Heart right ventricle (tissue), 16 donors: ENCODE results near the gene FAM168A. TPM values are rescaled to one million over a fixed set of nuclear protein-coding genes. Genes with fewer than 3 reads are reported as not detected.

Experiments used
- ATAC-seq, 8 donors: fragments of 200-7000 bp; cut with Tn5 transposase; one replicate each; pipeline ENCODE4 v1.9.1; 2020; ENCODE audit warnings: mild to moderate bottlenecking in 8 of 8, moderate library complexity in 8 of 8, moderate number of reproducible peaks in 1 of 8
- DNase-seq, 2 donors: peaks; one replicate each; pipeline ENCODE4 v3.0.0-alpha.2; 2020
- H3K27ac ChIP-seq, 10 donors: fragments of 200-600 bp; sonication (generic) in 2 of 10; one replicate each; pipeline versions ENCODE4 v1.5.0 to v1.8.0; 2020 to 2022; ENCODE audit warnings: mild to moderate bottlenecking in 3 of 10
- H3K27me3 ChIP-seq, 7 donors: fragments of 200-600 bp; one replicate each; pipeline ENCODE4 v1.8.0; 2021 to 2022; ENCODE audit warnings: mild to moderate bottlenecking in 2 of 7
- H3K36me3 ChIP-seq, 9 donors: fragments of 200-600 bp; sonication (generic) in 1 of 9; one replicate each; pipeline versions ENCODE4 v1.5.0 to v1.8.0; 2020 to 2022; ENCODE audit warnings: mild to moderate bottlenecking in 2 of 9
- H3K4me1 ChIP-seq, 9 donors: fragments of 200-600 bp; sonication (generic) in 1 of 9; one replicate each; pipeline versions ENCODE4 v1.5.0 to v1.8.0; 2020 to 2022; ENCODE audit warnings: mild to moderate bottlenecking in 4 of 9
- H3K4me3 ChIP-seq, 10 donors: fragments of 200-600 bp; sonication (generic) in 2 of 10; one replicate each; pipeline versions ENCODE4 v1.5.0 to v1.8.0; 2020 to 2022; ENCODE audit warnings: mild to moderate bottlenecking in 7 of 10, moderate library complexity in 2 of 10
- H3K9me3 ChIP-seq, 11 donors: fragments of 200-600 bp in 10 of 11; sonication (generic) in 2 of 11; one replicate each; pipeline versions ENCODE4 v1.5.0 to v1.8.0; 2013 to 2022; ENCODE audit warnings: mild to moderate bottlenecking in 2 of 11, control low read depth in 1 of 11, moderate library complexity in 1 of 11
- CTCF ChIP-seq, 9 donors: fragments of 200-600 bp; sonication (generic) in 2 of 9; IDR thresholded peaks; one replicate each; pipeline versions ENCODE4 v1.5.0 to v1.8.0; 2021 to 2022; ENCODE audit warnings: antibody characterized with exemption in 9 of 9, mild to moderate bottlenecking in 5 of 9, moderate library complexity in 1 of 9
- WGBS, 2 donors: extraction: QIAGEN DNeasy Blood & Tissue Kit; methylation state at CpG; one replicate each; pipeline ENCODE4 v1.1.7; 2013; ENCODE audit warnings: inconsistent platforms in 1 of 2; 5-methylcytosine and 5-hydroxymethylcytosine counted together
- intact Hi-C, 10 donors: fragments of 100-400 bp; cut with DNase I; formaldehyde crosslinking; loops; one replicate each; pipeline versions ENCODE4 v1.11.1 to v1.14.2; 2022
- polyA plus RNA-seq, 2 donors: library from polyadenylated mRNA; stranded (reverse); fragments of 200-250 nt; gene quantifications; one replicate each; pipeline ENCODE4 v1.2.3, GENCODE V29; 2013
- total RNA-seq, 10 donors: library from RNA; stranded (reverse); fragmentation: NEBNext Ultra II Directional in 3 of 10; extraction: Animal tissue kit (Norgen Biotek cat#: 25700) in 3 of 10; gene quantifications; one replicate each; pipeline versions ENCODE4 v1.2.1 to v1.2.4, GENCODE V29; 2021 to 2023
- donor health status: Arrhythmogenic right ventricular cardiomyopathy.
- donor health status: ischemic (EF 13 %, LVEDD 7.1; RV severe dilation, severe dysfunction).
- donor health status: healthy with polysubstance abuse.
- donor health status: DM: no; HTN: yes; CAD: no.
- donor health status: DM: no; HTN: no; CAD: no.
- donor health status: ischemic (EF 25% LVEDD 6.9; RV normal size, moderate dysfunction).
- donor health status: ischemic (EF 25% LVEDD 5.7; RV mildly dilated, moderate dysfunction).
- donor health status: healthy.
- donor health status: DM: yes; HTN: yes; CAD: no.
- donor health status: Ischemic cardiomyopathy.
- donor health status: ischemic (EF 35%, LVEDD 5.7; RV mildly dilated, moderate dysfunction).
- donor health status: nonischemic (EF 11% LVEDD 7.7; RV severe dilation, severe dysfunction).
- donor health status: DM: yes; HTN: yes; CAD: no.
- donor health status: PGD.
- donor health status: ischemic (EF 29% LVEDD 5.4; RV normal size, mild dysfunction).
- donor health status: nonischemic (EF 23%, LVEDD 6.1; RV moderate dilation, normal function).

The FAM168A gene
- total and polyA plus RNA-seq, 12 donors, result 7.9 to 37.1 (median 31.8) TPM

DNA sequence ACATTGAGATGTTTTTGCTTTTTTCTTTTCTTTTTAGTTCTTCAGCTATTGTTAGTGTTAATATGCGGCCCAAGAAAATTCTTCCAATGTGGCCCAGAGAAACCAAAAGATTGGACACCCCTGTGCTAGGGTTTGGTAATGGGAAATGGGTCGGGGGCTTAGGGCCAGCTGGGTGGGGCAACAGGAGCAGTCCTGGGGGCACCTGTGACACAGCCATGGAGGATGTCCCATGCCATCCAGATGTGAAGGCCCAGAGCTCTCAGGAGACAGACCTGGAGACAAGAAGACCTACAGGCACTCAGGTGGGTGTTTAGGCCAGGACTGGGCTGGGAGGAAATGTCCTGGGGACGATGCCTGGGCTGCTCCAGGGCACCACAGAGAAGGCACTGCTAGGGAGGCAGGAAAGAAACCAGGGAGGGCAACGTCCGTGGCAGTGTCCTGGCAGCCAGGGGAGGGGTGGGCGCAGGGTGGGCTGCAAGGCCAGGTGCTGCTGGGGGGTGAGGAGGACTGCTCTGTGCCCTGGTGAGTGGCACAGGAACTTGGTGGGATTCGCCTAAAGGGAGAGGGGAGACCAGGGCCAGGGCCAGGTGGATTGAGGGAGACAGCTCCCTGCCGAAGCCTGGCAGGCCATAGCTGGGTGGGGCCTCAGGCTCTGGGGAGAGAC, 200.3 kb downstream of the FAM168A start:
- Histone ChIP-seq H3K36me3 (peaks cover 0 to 73% (median 0%) of the 10 kb centered on the region in 9 donors), H3K4me3 (no peak overlapping the region), H3K4me1 (peaks cover 4 to 51% (median 16%) of the 10 kb centered on the region in 9 donors), H3K9me3 (no peaks in the 10 kb centered on the region), H3K27me3 (no peaks in the 10 kb centered on the region), H3K27ac (no peak overlapping the region)
- intact Hi-C loops, result loop anchor here in 3 of 10 donors (5.0 to 10.0 kb wide), 4 partner anchors 90 to 265 kb away; partner anchors contain the start of gene ARHGEF17 (in 2 of the 3)
- ATAC-seq (no peak), DNase-seq (no peak)
- TF ChIP-seq CTCF (IDR thresholded peaks at IDR 0.05), result no peak
- WGBS, 2 donors, result 89 to 92% methylated on average over 8 of the region's 8 CpGs

- Histone ChIP-seq H3K9me3 (no peaks in the 10 kb centered on the region), H3K27ac (no peak overlapping the region), H3K4me3 (no peak overlapping the region), H3K4me1 (peaks cover 4 to 51% (median 16%) of the 10 kb centered on the region in 9 donors), H3K36me3 (peaks cover 0 to 73% (median 0%) of the 10 kb centered on the region in 9 donors), H3K27me3 (no peaks in the 10 kb centered on the region)
- no peak for TF ChIP-seq CTCF (IDR thresholded peaks at IDR 0.05)
- ATAC-seq (no peak), DNase-seq (no peak)
- WGBS, 2 donors, result 85 to 86% methylated on average over 7 of the region's 7 CpGs
- intact Hi-C loops, result loop anchor here in 3 of 10 donors (5.0 to 10.0 kb wide), 4 partner anchors 90 to 265 kb away; partner anchors contain the start of gene ARHGEF17 (in 2 of the 3)
Observed at GRCh38 chr11:73396985-73397384, 200.9 kb downstream of the FAM168A start.

- no peaks in the 10 kb centered on the region for H3K27me3 ChIP-seq
- no peaks in the 10 kb centered on the region for H3K9me3 ChIP-seq
- intact Hi-C loops, result loop anchor here in 3 of 10 donors (5.0 to 10.0 kb wide), 4 partner anchors 89 to 266 kb away; partner anchors contain the start of gene ARHGEF17 (in 2 of the 3)
- no peak for TF ChIP-seq CTCF (IDR thresholded peaks at IDR 0.05)
- H3K4me1 ChIP-seq, result peaks cover 4 to 51% (median 16%) of the 10 kb centered on the region in 9 donors
- WGBS, 2 donors, result 84 to 91% methylated on average over 6 of the region's 6 CpGs
- DNase-seq, result no peak
- H3K36me3 ChIP-seq, result peaks cover 0 to 77% (median 0%) of the 10 kb centered on the region in 9 donors
- H3K27ac ChIP-seq, result no peak overlapping the region
- H3K4me3 ChIP-seq, result no peak overlapping the region
- no peak for ATAC-seq
Observed at GRCh38 chr11:73396251-73396930, 201.5 kb downstream of the FAM168A start.
